Gastrocnemius medialis (tissue), 4 donors: ENCODE results near the gene ALMS1. TPM values are rescaled to one million over a fixed set of nuclear protein-coding genes. Genes with fewer than 3 reads are reported as not detected.

Experiments used
- ATAC-seq, 2 donors: fragments of 150-250 bp; one replicate each; pipeline ENCODE4 v1.9.1; 2016
- DNase-seq, 2 donors: peaks; one replicate each; pipeline ENCODE4 v3.0.0-alpha.2; 2019
- H3K27ac ChIP-seq, 4 donors: fragments of 200-600 bp; sonication (generic); 1 replicate in 1 of 4; 2 replicates in 3 of 4; pipeline ENCODE4 v1.5.1; 2016 to 2018; ENCODE audit warnings: mild to moderate bottlenecking in 2 of 4, moderate library complexity in 1 of 4
- H3K27me3 ChIP-seq, 3 donors: fragments of 200-600 bp; sonication (generic) in 2 of 3; 1 replicate in 1 of 3; 2 replicates in 2 of 3; pipeline versions ENCODE4 v1.5.1 to v1.6.0; 2016 to 2019; ENCODE audit warnings: mild to moderate bottlenecking in 1 of 3, moderate library complexity in 1 of 3
- H3K36me3 ChIP-seq, 2 donors: fragments of 200-600 bp; sonication (generic) in 1 of 2; one replicate each; pipeline ENCODE4 v1.5.1; 2017 to 2018
- H3K4me1 ChIP-seq, 2 donors: fragments of 200-600 bp; sonication (generic) in 1 of 2; one replicate each; pipeline ENCODE4 v1.5.1; 2016 to 2017; ENCODE audit warnings: mild to moderate bottlenecking in 2 of 2
- H3K4me3 ChIP-seq, 4 donors: fragments of 200-600 bp; sonication (generic) in 3 of 4; 1 replicate in 1 of 4; 2 replicates in 3 of 4; pipeline ENCODE4 v1.5.1; 2016 to 2019; ENCODE audit warnings: mild to moderate bottlenecking in 2 of 4
- H3K9me3 ChIP-seq, 3 donors: fragments of 200-600 bp; sonication (generic) in 2 of 3; 1 replicate in 1 of 3; 2 replicates in 2 of 3; pipeline ENCODE4 v1.5.1; 2016 to 2019
- POLR2A ChIP-seq, 2 donors: fragments of 450-650 bp; IDR thresholded peaks; one replicate each; pipeline ENCODE4 v1.6.1; 2017; ENCODE audit warnings: antibody characterized with exemption in 2 of 2, mild to moderate bottlenecking in 2 of 2, moderate library complexity in 2 of 2
- in situ Hi-C, 4 donors: fragments of 200-750 bp; cut with MboI; loops; one replicate each; pipeline versions ENCODE4 v1.15.0 to v1.8.0; 2017; ENCODE audit warnings: low sequenced_read_pairs in 4 of 4
- intact Hi-C: fragments of 100-400 bp; cut with DNase I; formaldehyde crosslinking; loops from one replicate; pipeline ENCODE4 v1.15.1; 2023; ENCODE audit warnings: low total_unique reads
- total RNA-seq, 4 donors: library from RNA; depleted of rRNA; stranded (reverse); fragments of >200 nt; gene quantifications; one replicate each; pipeline versions ENCODE4 v1.1.0 to v1.2.3, GENCODE V29; 2016
- TF ChIP-seq, protein P1 (sequence below), 5 experiments: fragments of 450-650 bp in 3 of 5; fragments of 200-600 bp in 2 of 5; sonication (generic) in 2 of 5; IDR thresholded peaks in 4 of 5; conservative IDR thresholded peaks in 1 of 5; 1 replicate in 4 of 5; 2 replicates in 1 of 5; pipeline ENCODE4 v1.5.1; 2016 to 2019; ENCODE audit warnings: antibody characterized with exemption in 5 of 5, mild to moderate bottlenecking in 3 of 5, moderate library complexity in 3 of 5

Gene ALMS1, protein sequence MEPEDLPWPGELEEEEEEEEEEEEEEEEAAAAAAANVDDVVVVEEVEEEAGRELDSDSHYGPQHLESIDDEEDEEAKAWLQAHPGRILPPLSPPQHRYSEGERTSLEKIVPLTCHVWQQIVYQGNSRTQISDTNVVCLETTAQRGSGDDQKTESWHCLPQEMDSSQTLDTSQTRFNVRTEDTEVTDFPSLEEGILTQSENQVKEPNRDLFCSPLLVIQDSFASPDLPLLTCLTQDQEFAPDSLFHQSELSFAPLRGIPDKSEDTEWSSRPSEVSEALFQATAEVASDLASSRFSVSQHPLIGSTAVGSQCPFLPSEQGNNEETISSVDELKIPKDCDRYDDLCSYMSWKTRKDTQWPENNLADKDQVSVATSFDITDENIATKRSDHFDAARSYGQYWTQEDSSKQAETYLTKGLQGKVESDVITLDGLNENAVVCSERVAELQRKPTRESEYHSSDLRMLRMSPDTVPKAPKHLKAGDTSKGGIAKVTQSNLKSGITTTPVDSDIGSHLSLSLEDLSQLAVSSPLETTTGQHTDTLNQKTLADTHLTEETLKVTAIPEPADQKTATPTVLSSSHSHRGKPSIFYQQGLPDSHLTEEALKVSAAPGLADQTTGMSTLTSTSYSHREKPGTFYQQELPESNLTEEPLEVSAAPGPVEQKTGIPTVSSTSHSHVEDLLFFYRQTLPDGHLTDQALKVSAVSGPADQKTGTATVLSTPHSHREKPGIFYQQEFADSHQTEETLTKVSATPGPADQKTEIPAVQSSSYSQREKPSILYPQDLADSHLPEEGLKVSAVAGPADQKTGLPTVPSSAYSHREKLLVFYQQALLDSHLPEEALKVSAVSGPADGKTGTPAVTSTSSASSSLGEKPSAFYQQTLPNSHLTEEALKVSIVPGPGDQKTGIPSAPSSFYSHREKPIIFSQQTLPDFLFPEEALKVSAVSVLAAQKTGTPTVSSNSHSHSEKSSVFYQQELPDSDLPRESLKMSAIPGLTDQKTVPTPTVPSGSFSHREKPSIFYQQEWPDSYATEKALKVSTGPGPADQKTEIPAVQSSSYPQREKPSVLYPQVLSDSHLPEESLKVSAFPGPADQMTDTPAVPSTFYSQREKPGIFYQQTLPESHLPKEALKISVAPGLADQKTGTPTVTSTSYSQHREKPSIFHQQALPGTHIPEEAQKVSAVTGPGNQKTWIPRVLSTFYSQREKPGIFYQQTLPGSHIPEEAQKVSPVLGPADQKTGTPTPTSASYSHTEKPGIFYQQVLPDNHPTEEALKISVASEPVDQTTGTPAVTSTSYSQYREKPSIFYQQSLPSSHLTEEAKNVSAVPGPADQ (N-terminal part only)
- 10 to 100 TPM; 10.0 to 18.1 (median 13.9) TPM for total RNA-seq

DNA sequence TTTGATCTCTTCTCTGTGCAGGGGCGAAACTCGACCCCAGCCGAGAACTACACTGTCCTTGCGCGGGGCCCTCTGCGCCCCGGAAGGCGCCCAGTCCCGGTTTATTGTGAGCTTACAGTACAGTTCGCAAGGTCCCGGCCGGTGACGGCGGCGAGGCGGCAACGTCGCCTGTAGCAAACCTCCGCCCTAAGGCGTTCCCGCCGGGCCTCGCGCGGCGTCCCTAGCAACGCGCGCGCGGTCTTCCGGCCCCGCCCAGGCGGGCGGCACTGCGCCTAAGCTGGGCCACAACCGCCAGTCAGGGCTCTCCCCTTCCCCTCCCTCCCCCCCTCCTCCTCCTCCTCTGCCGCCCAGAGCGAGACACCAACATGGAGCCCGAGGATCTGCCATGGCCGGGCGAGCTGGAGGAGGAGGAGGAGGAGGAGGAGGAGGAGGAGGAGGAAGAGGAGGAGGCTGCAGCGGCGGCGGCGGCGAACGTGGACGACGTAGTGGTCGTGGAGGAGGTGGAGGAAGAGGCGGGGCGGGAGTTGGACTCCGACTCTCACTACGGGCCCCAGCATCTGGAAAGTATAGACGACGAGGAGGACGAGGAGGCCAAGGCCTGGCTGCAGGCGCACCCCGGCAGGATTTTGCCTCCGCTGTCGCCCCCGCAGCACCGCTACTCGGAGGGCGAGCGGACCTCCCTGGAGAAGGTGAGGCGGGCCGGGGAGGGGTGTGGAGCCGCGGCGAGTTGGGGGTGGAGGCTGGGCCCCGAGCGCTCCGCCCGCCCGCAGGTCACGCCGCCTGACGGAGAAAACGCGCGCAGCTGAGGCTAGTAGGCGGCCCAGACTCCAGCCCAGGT lies at the start of gene ALMS1:
ALMS1 (plus strand) TSS at position 333 of the 838 bp plus-strand sequence; CDS start at position 366, 33 bp downstream.
- TF ChIP-seq, protein P1, sequence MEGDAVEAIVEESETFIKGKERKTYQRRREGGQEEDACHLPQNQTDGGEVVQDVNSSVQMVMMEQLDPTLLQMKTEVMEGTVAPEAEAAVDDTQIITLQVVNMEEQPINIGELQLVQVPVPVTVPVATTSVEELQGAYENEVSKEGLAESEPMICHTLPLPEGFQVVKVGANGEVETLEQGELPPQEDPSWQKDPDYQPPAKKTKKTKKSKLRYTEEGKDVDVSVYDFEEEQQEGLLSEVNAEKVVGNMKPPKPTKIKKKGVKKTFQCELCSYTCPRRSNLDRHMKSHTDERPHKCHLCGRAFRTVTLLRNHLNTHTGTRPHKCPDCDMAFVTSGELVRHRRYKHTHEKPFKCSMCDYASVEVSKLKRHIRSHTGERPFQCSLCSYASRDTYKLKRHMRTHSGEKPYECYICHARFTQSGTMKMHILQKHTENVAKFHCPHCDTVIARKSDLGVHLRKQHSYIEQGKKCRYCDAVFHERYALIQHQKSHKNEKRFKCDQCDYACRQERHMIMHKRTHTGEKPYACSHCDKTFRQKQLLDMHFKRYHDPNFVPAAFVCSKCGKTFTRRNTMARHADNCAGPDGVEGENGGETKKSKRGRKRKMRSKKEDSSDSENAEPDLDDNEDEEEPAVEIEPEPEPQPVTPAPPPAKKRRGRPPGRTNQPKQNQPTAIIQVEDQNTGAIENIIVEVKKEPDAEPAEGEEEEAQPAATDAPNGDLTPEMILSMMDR (IDR thresholded peaks at IDR 0.05 in 4 of 5, conservative IDR thresholded peaks at IDR 0.05 in 1 of 5), result peak in 3 of 5 experiments; percentile 13 to 53 (median 33)
- TF ChIP-seq POLR2A (IDR thresholded peaks at IDR 0.05), result peak in 1 of 2 donors; percentile 26
- Histone ChIP-seq H3K27me3 (no peaks in the 10 kb centered on the region), H3K36me3 (no peaks in the 10 kb centered on the region), H3K4me3 (peak within 1 kb of the TSS; percentile 81 to 97 (median 92)), H3K27ac (peak within 1 kb of the TSS; percentile 88 to 96 (median 91)), H3K4me1 (peaks cover 12 to 23% of the 10 kb centered on the region in 2 donors), H3K9me3 (no peaks in the 10 kb centered on the region)
- peak; percentile 68 to 84 for DNase-seq
- in situ Hi-C loops (loop anchor here in 1 of 4 donors (25.0 kb wide), 2 partner anchors 148 to 352 kb away; partner anchors contain the start of genes CCT7, PRADC1 and TPRKB), intact Hi-C loops (loop anchor here (2.0 to 10.0 kb wide), 5 partner anchors 151 to 1067 kb away; partner anchors contain the start of genes CCT7, RAB11FIP5, SFXN5 and TPRKB)
- peak; percentile 91 for ATAC-seq

DNA sequence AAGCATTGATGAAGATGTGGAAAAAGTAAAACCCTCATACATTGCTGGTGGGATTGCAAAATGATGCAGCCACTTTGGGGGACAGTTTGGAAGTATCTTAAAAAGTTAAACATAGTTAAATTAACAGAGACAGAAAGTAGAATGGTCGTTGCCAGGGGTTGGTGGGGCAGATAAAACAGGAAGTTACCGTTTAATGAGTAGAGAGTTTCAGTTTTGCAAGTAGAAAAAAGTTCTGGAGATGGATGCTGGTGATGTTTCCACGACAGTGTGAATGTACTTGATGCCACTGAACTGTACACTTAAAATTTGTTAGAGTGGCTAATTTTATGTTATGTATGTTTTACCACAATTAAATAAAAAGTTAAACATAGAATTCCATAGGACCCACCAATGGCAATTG lies 47.8 kb upstream of the ALMS1 start:
- Histone ChIP-seq H3K9me3 (peaks cover 0 to 9% (median 0%) of the 10 kb centered on the region in 3 donors), H3K27ac (no peak overlapping the region), H3K4me3 (no peak overlapping the region), H3K36me3 (no peaks in the 10 kb centered on the region), H3K27me3 (peaks cover 0 to 3% (median 0%) of the 10 kb centered on the region in 3 donors), H3K4me1 (no peaks in the 10 kb centered on the region)
- in situ Hi-C loops, result no loop called here
- TF ChIP-seq, protein P1 (IDR thresholded peaks at IDR 0.05 in 4 of 5, conservative IDR thresholded peaks at IDR 0.05 in 1 of 5), result no peak
- TF ChIP-seq POLR2A (IDR thresholded peaks at IDR 0.05), result no peak
- no peak for DNase-seq
- intact Hi-C loops, result no loop called here
- no peak for ATAC-seq

DNA sequence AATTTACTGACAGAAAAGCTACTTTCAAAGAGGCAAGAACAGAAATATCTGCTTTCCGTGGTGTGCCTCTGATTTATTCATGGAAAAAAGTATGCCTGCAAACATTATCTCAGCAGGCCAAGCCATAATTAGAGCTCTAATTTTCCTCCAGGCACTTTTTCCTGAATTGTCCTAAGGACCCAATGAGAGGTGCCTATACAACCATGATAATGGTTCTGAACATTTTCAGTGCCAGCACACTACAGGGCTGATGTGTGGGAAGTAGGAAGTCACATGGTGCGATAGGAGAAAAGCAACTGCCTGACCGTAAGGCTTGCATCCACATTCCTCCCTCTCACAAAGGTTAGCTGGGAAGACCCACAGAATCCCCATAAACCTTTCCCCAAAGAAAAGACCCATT lies 46.4 kb upstream of the ALMS1 start:
- ATAC-seq, result no peak
- in situ Hi-C loops, result no loop called here
- DNase-seq, result no peak
- no peaks in the 10 kb centered on the region for H3K36me3 ChIP-seq
- peaks cover 0 to 3% (median 0%) of the 10 kb centered on the region in 3 donors for H3K27me3 ChIP-seq
- intact Hi-C loops, result no loop called here
- H3K4me3 ChIP-seq, result no peak overlapping the region
- peaks cover 0 to 9% (median 0%) of the 10 kb centered on the region in 3 donors for H3K9me3 ChIP-seq
- no peaks in the 10 kb centered on the region for H3K4me1 ChIP-seq
- no peak for TF ChIP-seq POLR2A (IDR thresholded peaks at IDR 0.05)
- TF ChIP-seq, protein P1 (IDR thresholded peaks at IDR 0.05 in 4 of 5, conservative IDR thresholded peaks at IDR 0.05 in 1 of 5), result no peak
- H3K27ac ChIP-seq, result no peak overlapping the region
